Lower lobe of right lung (tissue), 2 donors: Measurements from ENCODE around the gene FBXW12. TPM values are rescaled to one million over a fixed set of nuclear protein-coding genes. Genes with fewer than 3 reads are reported as not detected.

Source experiments
- ATAC-seq, 2 donors: fragments of 200-7000 bp; cut with Tn5 transposase; one replicate each; pipeline ENCODE4 v1.9.1; 2020 to 2022; ENCODE audit warnings: mild to moderate bottlenecking in 2 of 2, moderate library complexity in 2 of 2
- DNase-seq: peaks from one replicate; pipeline ENCODE4 v3.0.0-alpha.2; 2020
- H3K27ac ChIP-seq: fragments of 200-600 bp; one replicate; pipeline ENCODE4 v1.8.0; 2022
- H3K27me3 ChIP-seq: fragments of 200-600 bp; one replicate; pipeline ENCODE4 v1.8.0; 2022; ENCODE audit warnings: low read depth
- H3K36me3 ChIP-seq: fragments of 200-600 bp; one replicate; pipeline ENCODE4 v1.8.0; 2022; ENCODE audit warnings: mild to moderate bottlenecking
- H3K4me1 ChIP-seq: fragments of 200-600 bp; one replicate; pipeline ENCODE4 v1.8.0; 2022
- H3K4me3 ChIP-seq: fragments of 200-600 bp; one replicate; pipeline ENCODE4 v1.8.0; 2022; ENCODE audit warnings: mild to moderate bottlenecking
- H3K9me3 ChIP-seq: fragments of 200-600 bp; one replicate; pipeline ENCODE4 v1.8.0; 2022
- intact Hi-C: fragments of 100-400 bp; cut with DNase I; formaldehyde crosslinking; loops from one replicate; pipeline ENCODE4 v1.11.0; 2022
- total RNA-seq: library from RNA; stranded (reverse); fragmentation: NEBNext Ultra II Directional; extraction: Animal tissue kit (Norgen Biotek cat#: 25700); gene quantifications from one replicate; pipeline ENCODE4 v1.2.1, GENCODE V29; 2021
- TF ChIP-seq, protein P1 (sequence below): fragments of 200-600 bp; IDR thresholded peaks from one replicate; pipeline ENCODE4 v1.8.0; 2022; ENCODE audit warnings: antibody characterized with exemption, mild to moderate bottlenecking
- donor health status: DM: no; HTN: yes; CAD: no; lungs with severe emphysema.

Gene FBXW12
- total RNA-seq, 1 donor from 2014 or later, result not detected

DNA sequence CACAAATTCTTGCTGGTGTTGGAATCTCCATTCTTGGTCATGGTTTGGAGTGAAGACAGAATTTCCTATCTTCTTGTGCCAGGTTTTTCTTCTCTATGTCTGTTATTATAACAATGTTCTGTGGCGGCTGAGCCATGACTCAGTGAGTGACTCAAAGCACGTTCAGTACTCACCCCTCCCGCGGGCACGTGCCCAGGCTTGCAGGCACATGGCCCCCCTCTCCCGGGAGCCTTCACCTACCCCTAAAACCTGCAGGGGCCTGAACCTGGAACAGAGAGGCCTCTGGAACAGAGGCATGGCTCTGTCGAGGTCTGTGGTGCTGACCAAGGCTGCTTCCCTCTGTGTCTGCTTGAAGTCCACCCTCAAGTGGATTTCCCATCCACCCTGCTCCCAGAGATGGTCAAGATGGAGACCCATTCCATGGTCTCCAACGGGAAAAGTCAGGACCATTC is 30.3 kb downstream of the FBXW12 start:
- ATAC-seq, result peak; percentile 38 to 53
- intact Hi-C loops, result loop anchor here (5.0 kb wide), 1 partner anchor 35 kb away; no protein-coding TSS in a partner anchor
- H3K4me3 ChIP-seq, result no peak overlapping the region

GRCh38 chr3:48402907-48403306 is 30.9 kb downstream of the FBXW12 start:
- peaks cover 8% of the 10 kb centered on the region for H3K4me1 ChIP-seq
- no peak for DNase-seq
- H3K36me3 ChIP-seq, result peaks cover 35% of the 10 kb centered on the region
- H3K27ac ChIP-seq, result peak overlapping the region; percentile 73
- intact Hi-C loops, result loop anchor here (5.0 kb wide), 1 partner anchor 34 kb away; no protein-coding TSS in a partner anchor
- no peak for ATAC-seq
- no peaks in the 10 kb centered on the region for H3K27me3 ChIP-seq
- H3K4me3 ChIP-seq, result no peak overlapping the region
- no peaks in the 10 kb centered on the region for H3K9me3 ChIP-seq
- TF ChIP-seq, protein P1, sequence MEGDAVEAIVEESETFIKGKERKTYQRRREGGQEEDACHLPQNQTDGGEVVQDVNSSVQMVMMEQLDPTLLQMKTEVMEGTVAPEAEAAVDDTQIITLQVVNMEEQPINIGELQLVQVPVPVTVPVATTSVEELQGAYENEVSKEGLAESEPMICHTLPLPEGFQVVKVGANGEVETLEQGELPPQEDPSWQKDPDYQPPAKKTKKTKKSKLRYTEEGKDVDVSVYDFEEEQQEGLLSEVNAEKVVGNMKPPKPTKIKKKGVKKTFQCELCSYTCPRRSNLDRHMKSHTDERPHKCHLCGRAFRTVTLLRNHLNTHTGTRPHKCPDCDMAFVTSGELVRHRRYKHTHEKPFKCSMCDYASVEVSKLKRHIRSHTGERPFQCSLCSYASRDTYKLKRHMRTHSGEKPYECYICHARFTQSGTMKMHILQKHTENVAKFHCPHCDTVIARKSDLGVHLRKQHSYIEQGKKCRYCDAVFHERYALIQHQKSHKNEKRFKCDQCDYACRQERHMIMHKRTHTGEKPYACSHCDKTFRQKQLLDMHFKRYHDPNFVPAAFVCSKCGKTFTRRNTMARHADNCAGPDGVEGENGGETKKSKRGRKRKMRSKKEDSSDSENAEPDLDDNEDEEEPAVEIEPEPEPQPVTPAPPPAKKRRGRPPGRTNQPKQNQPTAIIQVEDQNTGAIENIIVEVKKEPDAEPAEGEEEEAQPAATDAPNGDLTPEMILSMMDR, result no peak

More for the DNA sequence above, 30.3 kb downstream of the FBXW12 start:
- TF ChIP-seq, protein P1, result no peak
- peaks cover 8% of the 10 kb centered on the region for H3K4me1 ChIP-seq
- H3K36me3 ChIP-seq, result peaks cover 29% of the 10 kb centered on the region
- DNase-seq, result peak; percentile 64
- no peaks in the 10 kb centered on the region for H3K27me3 ChIP-seq
- peak overlapping the region; percentile 73 for H3K27ac ChIP-seq
- H3K9me3 ChIP-seq, result no peaks in the 10 kb centered on the region

- no peak for ATAC-seq
- peaks cover 44% of the 10 kb centered on the region for H3K36me3 ChIP-seq
- peaks cover 8% of the 10 kb centered on the region for H3K4me1 ChIP-seq
- no peaks in the 10 kb centered on the region for H3K9me3 ChIP-seq
- no peak overlapping the region for H3K27ac ChIP-seq
- TF ChIP-seq, protein P1, result no peak
- intact Hi-C loops, result loop anchor here (5.0 kb wide), 1 partner anchor 34 kb away; no protein-coding TSS in a partner anchor
- H3K4me3 ChIP-seq, result no peak overlapping the region
- peak; percentile 36 for DNase-seq
- no peaks in the 10 kb centered on the region for H3K27me3 ChIP-seq
Measured at GRCh38 chr3:48403533-48404439, 31.8 kb downstream of the FBXW12 start.

DNA sequence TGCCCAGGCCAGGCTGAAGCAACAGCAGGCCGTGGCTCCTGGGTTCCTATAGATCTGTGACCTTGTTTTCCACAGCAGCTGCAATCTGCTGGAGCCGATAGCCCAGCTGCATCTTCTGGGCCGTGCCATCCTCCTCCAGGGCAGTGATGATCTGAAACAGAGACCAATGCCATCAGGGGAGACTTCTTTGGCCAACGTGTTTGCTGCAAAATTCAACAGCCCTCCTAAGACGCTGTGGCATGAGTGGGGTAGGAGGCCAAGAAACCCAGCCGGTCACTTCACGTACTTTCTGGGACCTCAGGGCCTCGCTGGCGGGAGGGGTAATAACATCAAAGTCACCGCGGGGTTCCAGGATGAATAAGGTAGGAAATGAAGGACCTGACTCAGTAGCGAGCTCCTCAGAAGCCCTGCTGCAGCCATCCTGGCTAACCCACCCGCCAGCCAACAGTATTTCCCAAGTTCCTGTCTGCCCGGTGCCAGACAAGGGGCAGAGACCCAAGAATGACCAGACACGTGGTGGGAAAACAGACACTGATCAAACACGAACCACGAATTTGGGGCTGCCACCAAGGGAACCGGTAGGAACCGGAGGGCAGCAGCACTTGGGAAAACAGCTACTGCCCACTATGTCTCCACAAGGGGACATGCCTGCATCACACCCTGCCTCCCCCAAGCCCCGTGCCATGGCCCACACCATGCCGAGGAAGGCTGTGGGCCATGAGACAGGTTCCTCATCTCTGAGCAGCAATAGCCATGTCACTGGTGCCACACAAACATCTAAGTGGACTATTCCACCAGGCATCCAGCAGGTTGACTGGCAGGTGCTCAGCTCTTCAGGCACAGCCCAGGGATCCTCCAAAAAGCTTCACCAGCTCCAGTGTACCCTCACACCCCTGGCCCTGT is 32.7 kb downstream of the FBXW12 start:
- ATAC-seq (no peak), DNase-seq (peak; percentile 22)
- H3K9me3 ChIP-seq, result no peaks in the 10 kb centered on the region
- no peak overlapping the region for H3K27ac ChIP-seq
- TF ChIP-seq, protein P1, result no peak
- H3K4me1 ChIP-seq, result peaks cover 8% of the 10 kb centered on the region
- H3K4me3 ChIP-seq, result no peak overlapping the region
- H3K36me3 ChIP-seq, result peaks cover 53% of the 10 kb centered on the region
- H3K27me3 ChIP-seq, result no peaks in the 10 kb centered on the region
- intact Hi-C loops, result loop anchor here (5.0 kb wide), 1 partner anchor 33 kb away; no protein-coding TSS in a partner anchor

DNA sequence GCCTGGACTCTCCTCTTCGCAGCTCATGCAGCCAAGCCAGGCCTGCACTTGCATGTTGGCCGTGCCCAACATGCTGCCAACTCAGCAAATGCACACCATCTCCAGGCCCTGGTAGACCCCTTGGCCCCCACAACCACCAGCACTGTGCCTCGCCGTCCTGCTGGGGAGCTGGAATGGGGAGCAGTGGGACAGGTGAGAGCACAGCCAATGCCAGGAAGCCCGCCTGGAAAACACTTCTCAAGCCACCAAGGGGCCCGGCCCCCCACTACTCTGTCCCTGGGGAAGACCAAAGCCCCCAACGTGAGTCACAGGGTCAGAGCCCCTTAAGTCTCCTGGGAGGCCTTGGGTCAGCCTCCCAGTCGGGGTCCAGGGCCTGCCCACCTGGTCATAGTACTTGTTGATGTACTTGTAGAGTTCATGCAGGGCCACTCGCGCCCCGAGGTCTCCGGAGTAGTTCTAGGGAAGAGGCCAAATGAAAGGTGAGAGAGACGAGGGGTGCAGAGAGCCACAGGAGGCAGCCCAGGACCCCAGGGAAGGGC is 33.4 kb downstream of the FBXW12 start:
- peaks cover 8% of the 10 kb centered on the region for H3K4me1 ChIP-seq
- DNase-seq (peak; percentile 45), ATAC-seq (no peak)
- H3K36me3 ChIP-seq, result peaks cover 60% of the 10 kb centered on the region
- intact Hi-C loops, result no loop called here
- no peaks in the 10 kb centered on the region for H3K27me3 ChIP-seq
- H3K4me3 ChIP-seq, result no peak overlapping the region
- H3K27ac ChIP-seq, result no peak overlapping the region
- no peaks in the 10 kb centered on the region for H3K9me3 ChIP-seq
- TF ChIP-seq, protein P1, result no peak
